Measurements from ENCODE around the gene PAK4.
"Not testable (repeated sequence)": the region's sequence is repeated elsewhere in the genome, so short reads cannot be mapped to it uniquely, and the experiment has no call there.

The PAK4 gene

GRCh38 chr19:39125554-39126311 is at the start of gene PAK4:
TSS of gene PAK4 (plus strand) at chr19:39125786. CDS start at chr19:39169554, 43,768 bp downstream.
- DNase-seq, result peak; percentile 94

DNA sequence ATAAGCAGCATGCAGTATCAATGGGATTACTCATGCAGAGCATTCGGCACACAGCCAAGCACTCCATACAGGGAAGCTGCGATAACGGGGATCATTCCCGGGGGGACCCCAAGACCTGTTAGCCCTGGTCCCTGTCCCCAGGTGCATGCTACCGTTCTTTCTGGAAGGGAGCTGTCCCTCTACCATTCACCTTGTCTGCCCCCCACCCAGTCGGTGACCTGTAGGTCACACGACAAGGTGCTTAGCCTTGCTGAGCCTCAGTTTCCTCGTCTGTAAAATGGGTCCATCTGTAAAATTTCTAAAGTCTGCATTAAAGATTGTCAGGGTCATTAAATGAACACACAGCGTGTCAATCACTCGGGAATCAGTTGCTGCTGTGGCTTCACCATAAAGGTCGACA is 48.3 kb upstream of the PAK4 start:
- DNase-seq, result no peak

GRCh38 chr19:39078436-39079200 is 47.0 kb upstream of the PAK4 start:
- no peak for DNase-seq

DNA sequence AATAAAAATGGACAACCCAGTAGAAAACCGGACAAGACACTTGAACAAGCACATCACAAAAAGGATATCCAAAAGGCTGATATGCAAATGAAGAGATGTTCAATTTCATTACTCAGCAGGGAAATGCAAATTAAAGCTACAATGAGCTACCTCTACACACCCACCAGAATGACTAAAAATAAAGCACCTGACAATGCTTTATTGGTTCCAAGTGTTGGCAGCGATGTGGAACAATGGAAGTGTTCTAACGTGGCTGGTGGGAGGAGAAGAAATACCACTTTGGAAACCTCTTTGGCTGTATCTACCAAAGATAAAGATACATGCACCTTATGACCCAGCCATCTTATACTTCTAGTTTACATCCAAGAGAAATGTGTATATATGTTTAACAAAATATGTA is 45.2 kb upstream of the PAK4 start:
- no peak for DNase-seq

DNA sequence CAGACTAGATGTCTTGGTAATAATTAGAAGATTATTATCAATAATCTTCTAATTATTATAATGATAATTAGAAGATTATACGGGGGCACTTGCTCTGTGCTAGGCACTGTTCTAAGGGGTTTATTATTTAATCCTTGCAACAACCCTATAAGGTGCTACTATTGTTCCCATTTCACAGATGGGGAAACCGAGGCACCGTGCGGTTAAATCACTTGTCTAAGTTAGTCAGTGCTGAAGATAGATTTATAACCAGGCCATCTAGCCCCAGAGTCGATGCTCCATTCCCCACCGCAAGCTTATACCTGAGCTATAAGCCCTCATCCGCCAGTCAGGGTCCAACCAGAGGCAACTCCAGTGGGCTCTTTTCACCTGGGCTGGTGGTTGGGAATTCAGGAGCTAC is 43.4 kb upstream of the PAK4 start:
- no peak for DNase-seq

GRCh38 chr19:39082745-39083598 is 42.6 kb upstream of the PAK4 start:
- no peak for DNase-seq

GRCh38 chr19:39083599-39083982 is 42.0 kb upstream of the PAK4 start:
- DNase-seq, result no peak

DNA sequence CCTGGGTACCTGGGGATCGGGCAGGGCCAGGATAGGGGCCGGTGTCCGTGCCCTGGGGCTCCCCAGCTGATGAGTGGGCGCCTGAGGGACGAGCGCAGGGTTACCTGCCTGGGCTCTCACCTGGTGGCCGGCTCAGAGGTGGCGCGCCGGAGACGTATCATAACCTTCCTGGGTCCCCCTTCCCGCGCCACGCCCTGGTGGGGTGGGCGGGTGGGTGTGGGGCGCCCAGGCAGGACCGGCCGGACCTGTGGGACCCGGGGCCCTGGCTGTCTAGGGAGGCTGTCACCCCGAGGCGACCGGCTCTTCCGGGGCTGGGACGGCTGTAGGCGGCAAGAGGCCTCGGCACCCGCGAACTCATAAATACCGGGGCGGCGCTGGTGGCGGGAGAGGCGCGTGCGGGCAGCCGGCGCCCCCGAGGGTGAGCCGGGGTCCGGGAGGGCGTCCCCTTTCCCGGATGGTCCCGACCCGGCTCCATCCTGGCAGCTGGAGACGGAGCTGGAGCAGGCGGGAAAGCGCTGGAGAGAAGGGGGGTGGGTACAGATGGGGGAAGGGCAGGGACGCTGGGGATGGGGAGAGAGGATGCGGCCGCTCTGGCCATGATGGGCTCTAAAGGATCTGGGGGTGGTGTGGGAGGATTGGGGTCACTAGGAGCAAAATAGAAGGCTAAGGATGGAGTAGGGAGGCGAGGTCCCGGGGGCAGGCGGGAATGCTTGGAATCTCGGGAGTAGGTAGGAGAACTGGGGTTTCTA is 41.4 kb upstream of the PAK4 start, which contains the start of gene ACP7:
Gene ACP7, plus strand, starts transcription at position 386 of the 749 bp plus-strand sequence. CDS start 902 bp downstream, outside the sequence.
- no peak for DNase-seq

GRCh38 chr19:39084732-39085080 is 40.9 kb upstream of the PAK4 start:
- no peak for DNase-seq

- no peak for DNase-seq
Observed at GRCh38 chr19:39085392-39085791, 40.2 kb upstream of the PAK4 start.

DNA sequence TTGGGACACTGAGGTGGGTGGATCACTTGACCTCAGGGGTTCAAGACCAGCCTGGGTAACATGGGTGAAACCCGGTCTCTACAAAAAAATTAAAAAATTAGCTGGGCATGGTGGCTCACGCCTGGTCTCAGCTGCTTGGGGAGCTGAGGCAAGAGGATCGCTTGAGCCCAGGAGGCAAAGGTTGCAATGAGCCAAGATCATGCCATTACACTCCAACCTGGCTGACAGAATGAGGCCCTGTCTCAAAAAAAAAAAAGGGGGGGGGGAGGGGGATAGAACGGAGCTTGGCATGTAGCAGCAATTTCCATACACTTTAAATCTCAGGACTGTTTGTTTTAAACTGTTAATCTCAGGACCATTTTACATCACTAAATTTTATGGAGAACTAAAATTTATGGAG is 39.2 kb upstream of the PAK4 start:
- DNase-seq, result no peak

DNA sequence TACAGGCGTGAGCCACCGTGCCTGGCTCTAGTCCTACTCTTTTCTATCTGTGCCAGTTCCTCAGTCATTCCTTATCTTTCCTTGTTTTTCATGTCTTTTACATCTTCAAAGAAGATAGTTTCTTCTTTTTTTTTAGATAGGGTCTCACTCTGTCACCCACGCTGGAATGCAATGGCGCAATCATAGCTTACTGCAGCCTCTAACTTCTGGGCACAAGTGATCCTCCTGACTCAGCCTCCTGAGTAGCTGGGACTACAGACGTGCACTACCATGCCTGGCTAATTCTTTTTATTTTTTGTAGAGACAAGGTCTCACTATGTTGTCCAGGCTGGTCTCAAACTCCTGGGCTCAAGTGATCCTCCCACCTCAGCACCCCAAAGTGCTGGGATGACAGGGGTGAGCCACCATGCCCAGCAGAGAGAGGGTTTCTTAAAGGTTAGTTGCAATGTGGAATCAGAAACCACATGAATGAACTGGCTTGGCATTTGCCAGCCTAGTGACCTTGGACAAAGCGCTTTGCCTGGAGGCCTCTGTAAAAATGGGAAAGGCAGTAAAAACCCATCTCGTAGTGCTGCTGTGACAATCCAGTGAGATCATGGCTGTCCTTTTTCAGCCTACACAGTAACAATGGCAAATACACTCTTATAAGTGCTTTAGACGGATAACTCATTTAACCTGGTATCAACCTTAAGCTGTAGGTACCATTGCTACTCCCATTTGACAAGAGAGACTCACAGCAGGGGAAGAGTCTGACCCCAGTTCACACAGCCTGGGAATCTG is 37.5 kb upstream of the PAK4 start:
- no peak for DNase-seq

DNA sequence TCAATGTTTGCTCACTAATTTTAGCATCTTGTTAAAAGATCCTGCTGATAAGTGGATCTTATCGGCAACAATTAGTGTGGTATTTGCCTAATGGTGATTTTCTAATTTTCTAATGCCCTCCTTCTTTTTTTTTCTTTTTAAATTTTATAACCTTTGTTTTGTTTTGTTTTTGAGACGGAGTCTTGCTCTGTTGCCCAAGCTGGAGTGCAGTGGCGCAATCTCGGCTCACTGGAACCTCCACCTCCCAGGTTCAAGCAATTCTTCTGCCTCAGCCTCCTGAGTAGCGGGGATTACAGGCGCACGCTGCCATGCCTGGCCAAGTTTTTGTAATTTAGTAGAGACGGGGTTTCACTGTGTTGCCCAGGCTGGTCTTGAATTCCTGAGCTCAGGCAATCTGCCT is 35.6 kb upstream of the PAK4 start:
- not testable (repeated sequence) for DNase-seq

- no peak for DNase-seq
Observed at GRCh38 chr19:39090881-39091280, 34.7 kb upstream of the PAK4 start.

DNA sequence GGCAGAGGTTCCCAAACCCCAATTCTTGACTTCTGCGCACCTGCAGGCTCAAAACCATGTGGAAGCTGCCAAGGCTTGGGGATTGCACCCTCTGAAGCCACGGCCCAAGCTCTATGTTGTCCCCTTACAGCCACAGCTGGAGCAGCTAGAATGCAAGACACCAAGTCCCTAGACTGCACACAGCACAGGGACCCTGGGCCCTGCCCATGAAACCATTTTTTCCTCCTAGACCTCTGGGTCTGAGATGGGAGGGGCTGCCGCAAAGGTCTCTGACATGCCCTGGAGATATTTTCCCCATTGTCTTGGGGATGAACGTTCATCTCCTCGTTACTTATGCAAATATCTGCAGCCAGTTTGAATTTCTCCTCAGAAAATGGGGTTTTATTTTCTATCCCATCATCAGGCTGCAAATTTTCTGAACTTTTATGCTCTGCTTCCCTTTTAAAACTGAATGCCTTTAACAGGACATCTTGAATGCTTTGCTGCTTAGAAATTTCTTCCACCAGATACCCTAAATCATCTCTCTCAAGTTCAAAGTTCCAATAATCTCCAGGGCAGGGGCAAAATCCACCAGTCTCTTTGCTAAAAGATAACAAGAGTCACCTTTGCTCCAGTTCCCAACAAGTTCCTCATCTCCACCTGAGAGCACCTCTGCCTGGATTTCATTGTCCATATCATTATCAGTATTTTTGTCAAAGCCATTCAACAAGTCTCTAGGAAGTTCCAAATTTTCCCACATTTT is 29.6 kb upstream of the PAK4 start:
- not testable (repeated sequence) for DNase-seq

- DNase-seq, result no peak
Observed at GRCh38 chr19:39097299-39097698, 28.3 kb upstream of the PAK4 start.

GRCh38 chr19:39097721-39098120 is 27.9 kb upstream of the PAK4 start:
- DNase-seq, result no peak

GRCh38 chr19:39098365-39099269 is 27.0 kb upstream of the PAK4 start:
- DNase-seq, result no peak

DNA sequence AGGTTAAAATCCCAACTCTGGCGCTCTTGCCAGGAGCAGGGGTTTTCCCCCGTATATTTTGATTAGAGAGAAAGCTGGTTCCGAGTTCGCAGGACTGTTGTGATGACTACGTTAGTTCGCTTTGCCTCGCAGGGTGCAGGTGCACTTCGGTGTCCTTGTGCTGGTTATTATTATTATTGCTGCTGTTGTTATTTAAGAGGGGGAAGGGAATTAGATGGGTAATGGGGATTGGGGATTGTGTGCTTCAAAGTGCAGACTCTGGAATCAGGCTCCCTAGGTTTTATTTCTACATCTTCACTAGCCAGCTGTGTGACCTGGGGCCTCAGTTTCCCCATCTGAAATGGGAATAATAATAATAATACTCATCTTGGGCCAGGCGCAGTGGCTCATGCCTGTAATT is 26.2 kb upstream of the PAK4 start:
- DNase-seq, result no peak
